B cell (primary cell): ENCODE results near the gene CELA3A.
"Not testable (repeated sequence)": the region's sequence is repeated elsewhere in the genome, so short reads cannot be mapped to it uniquely, and the experiment has no call there.

ENCODE experiments used
- CTCF ChIP-seq: fragments of 200-600 bp; IDR thresholded peaks from one replicate; pipeline ENCODE4 v1.8.0; 2022; ENCODE audit warnings: antibody characterized with exemption, mild to moderate bottlenecking
- EZH2 ChIP-seq: IDR thresholded peaks from 2 replicates; pipeline ENCODE4 v1.6.1; 2012; ENCODE audit warnings: borderline replicate concordance, low read depth, mild to moderate bottlenecking, moderate library complexity, low read length; ENCODE audit not compliant: insufficient read depth, poor library complexity, severe bottlenecking

GRCh38 chr1:21973948-21974347, 27.5 kb upstream of the CELA3A start:
- TF ChIP-seq CTCF, EZH2: not testable (repeated sequence)
